GM18870 (cell line): ENCODE results near the gene TLCD3B.

ENCODE experiments used
- ATAC-seq: cut with Tn5 transposase; IDR thresholded peaks from one replicate; pipeline ENCODE4 v1.9.1; 2021; ENCODE audit warnings: moderate library complexity; ENCODE audit not compliant: unreplicated experiment

TLCD3B gene

DNA sequence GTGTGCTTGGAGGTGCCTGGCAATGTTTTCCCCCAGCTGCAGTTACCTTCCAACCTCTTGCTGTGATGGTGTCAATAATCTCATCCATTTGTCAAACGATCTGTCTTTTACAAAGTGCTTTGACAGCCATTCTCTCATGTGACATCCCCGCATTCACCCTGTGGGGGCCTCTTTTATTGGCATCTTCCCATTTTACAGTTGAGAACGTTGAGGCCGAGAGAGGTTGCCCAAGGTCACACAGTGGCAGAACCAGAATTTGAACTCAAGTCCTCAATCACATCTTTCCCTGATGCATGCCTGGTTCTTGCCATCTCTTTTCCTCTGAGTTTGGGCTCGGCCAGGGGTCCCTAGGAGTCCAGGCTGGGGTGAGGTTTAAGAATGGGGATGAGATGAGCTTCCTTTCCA is 55.9 kb downstream of the TLCD3B start:
- no peak for ATAC-seq
